ENCODE results near the gene CCDC149.

The CCDC149 gene

DNA sequence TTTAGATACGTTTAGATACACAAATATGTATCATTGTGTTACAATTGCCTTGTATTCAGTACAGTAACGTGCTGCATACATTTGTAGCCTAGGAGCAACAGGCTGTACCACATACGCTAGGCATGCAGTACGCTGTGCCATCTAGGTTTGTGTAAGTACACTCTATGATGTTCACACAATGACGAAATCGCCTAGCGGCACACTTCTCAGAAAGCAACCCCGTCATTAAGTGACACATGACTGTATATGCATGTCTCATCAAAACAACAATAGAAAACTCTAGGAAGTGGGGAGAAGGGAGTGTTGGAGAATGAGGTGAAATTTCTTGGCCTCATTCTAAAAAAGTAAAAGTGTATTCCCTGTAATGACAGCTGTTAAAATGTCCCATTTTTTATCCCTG is 32.7 kb downstream of the CCDC149 start:
- no peak overlapping the region for H3K27ac ChIP-seq (replicated peaks)
- DNase-seq (ENCODE audit: low read depth in 1 of 2, low spot score in 1 of 2): no peak
- H3K27me3 ChIP-seq (ENCODE audit: insufficient read depth, poor library complexity, severe bottlenecking): no peaks in the 10 kb centered on the region
- no peak overlapping the region for H3K4me3 ChIP-seq (replicated peaks; ENCODE audit: insufficient read depth, low read length)
- no peak for TF ChIP-seq GABPA (IDR thresholded peaks at IDR 0.05; ENCODE audit: low read depth)
- TF ChIP-seq SPI1 (IDR thresholded peaks at IDR 0.05; ENCODE audit: borderline replicate concordance, low read depth): no peak

DNA sequence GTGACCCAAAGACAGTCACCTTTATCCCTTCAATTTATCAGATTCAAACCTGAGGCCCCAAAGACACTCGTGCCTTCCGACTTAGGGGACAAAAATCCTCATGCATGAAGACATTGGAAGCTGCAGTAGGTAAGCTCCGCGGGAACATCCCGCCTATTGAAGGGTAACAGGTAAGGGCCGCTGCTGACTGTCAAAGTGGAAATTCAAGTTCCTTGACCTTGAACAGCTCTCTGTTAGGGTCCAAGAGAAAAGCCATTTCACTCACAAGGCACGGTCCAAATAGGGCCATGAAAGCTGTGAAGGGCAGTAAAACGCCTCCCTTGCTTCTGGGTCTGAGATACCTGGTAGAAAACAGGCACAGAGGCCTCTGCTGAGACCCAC is 34.2 kb downstream of the CCDC149 start:
- Histone ChIP-seq H3K4me3 (replicated peaks; ENCODE audit: insufficient read depth, low read length) (no peak overlapping the region), H3K27me3 (ENCODE audit: insufficient read depth, poor library complexity, severe bottlenecking) (no peaks in the 10 kb centered on the region), H3K27ac (replicated peaks) (no peak overlapping the region)
- DNase-seq (ENCODE audit: low read depth in 1 of 2, low spot score in 1 of 2): no peak
- TF ChIP-seq POLR2AphosphoS5 (IDR thresholded peaks at IDR 0.05; ENCODE audit: low read depth) (no peak), SPI1 (IDR thresholded peaks at IDR 0.05; ENCODE audit: borderline replicate concordance, low read depth) (no peak), GABPA (IDR thresholded peaks at IDR 0.05; ENCODE audit: low read depth) (no peak)
- TF ChIP-seq, protein P1, sequence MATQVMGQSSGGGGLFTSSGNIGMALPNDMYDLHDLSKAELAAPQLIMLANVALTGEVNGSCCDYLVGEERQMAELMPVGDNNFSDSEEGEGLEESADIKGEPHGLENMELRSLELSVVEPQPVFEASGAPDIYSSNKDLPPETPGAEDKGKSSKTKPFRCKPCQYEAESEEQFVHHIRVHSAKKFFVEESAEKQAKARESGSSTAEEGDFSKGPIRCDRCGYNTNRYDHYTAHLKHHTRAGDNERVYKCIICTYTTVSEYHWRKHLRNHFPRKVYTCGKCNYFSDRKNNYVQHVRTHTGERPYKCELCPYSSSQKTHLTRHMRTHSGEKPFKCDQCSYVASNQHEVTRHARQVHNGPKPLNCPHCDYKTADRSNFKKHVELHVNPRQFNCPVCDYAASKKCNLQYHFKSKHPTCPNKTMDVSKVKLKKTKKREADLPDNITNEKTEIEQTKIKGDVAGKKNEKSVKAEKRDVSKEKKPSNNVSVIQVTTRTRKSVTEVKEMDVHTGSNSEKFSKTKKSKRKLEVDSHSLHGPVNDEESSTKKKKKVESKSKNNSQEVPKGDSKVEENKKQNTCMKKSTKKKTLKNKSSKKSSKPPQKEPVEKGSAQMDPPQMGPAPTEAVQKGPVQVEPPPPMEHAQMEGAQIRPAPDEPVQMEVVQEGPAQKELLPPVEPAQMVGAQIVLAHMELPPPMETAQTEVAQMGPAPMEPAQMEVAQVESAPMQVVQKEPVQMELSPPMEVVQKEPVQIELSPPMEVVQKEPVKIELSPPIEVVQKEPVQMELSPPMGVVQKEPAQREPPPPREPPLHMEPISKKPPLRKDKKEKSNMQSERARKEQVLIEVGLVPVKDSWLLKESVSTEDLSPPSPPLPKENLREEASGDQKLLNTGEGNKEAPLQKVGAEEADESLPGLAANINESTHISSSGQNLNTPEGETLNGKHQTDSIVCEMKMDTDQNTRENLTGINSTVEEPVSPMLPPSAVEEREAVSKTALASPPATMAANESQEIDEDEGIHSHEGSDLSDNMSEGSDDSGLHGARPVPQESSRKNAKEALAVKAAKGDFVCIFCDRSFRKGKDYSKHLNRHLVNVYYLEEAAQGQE (IDR thresholded peaks at IDR 0.05; ENCODE audit: insufficient replicate concordance, low read depth): no peak
- TF ChIP-seq, protein P2, sequence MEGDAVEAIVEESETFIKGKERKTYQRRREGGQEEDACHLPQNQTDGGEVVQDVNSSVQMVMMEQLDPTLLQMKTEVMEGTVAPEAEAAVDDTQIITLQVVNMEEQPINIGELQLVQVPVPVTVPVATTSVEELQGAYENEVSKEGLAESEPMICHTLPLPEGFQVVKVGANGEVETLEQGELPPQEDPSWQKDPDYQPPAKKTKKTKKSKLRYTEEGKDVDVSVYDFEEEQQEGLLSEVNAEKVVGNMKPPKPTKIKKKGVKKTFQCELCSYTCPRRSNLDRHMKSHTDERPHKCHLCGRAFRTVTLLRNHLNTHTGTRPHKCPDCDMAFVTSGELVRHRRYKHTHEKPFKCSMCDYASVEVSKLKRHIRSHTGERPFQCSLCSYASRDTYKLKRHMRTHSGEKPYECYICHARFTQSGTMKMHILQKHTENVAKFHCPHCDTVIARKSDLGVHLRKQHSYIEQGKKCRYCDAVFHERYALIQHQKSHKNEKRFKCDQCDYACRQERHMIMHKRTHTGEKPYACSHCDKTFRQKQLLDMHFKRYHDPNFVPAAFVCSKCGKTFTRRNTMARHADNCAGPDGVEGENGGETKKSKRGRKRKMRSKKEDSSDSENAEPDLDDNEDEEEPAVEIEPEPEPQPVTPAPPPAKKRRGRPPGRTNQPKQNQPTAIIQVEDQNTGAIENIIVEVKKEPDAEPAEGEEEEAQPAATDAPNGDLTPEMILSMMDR (IDR thresholded peaks at IDR 0.05; ENCODE audit: insufficient read depth, low read length): no peak

DNA sequence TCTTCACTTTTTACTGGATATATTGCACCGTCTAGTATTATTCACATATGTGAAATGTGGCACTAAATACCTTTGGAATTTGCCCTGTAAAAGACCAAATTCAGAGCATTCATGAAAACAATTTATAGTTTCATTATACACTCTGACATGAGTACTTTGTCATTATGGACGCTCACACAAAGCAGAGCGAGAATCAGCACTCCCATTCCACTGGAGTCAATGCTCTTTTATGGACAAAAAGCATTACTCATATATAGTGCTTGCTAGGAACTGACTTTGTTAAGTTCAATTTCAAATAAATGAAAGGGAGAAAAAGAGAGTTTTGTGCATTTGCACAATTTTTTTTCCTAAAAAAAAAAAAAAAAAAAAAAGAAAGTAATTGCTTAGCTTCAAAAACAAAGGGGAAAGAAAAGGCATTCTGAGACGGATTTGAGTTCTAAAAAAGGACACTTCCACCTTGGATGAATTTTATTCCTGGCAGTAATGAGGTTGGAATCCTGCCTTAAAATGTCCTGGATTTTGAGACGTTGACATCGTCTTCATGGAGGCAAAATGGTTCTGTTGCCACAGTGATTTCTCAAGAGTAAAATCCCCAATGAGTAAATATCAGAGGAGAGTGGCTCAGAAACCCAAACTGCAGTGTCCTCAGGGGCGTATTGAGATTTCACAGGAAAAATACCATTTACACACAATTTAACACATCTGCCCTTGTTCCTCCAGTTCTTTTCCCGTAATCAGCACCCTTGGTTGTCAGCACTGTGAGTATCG is 34.8 kb downstream of the CCDC149 start:
- no peak overlapping the region for H3K27ac ChIP-seq (replicated peaks)
- TF ChIP-seq, protein P1 (IDR thresholded peaks at IDR 0.05; ENCODE audit: insufficient replicate concordance, low read depth): no peak
- TF ChIP-seq SPI1 (IDR thresholded peaks at IDR 0.05; ENCODE audit: borderline replicate concordance, low read depth) (no peak), POLR2AphosphoS5 (IDR thresholded peaks at IDR 0.05; ENCODE audit: low read depth) (no peak), GABPA (IDR thresholded peaks at IDR 0.05; ENCODE audit: low read depth) (no peak)
- TF ChIP-seq, protein P2 (IDR thresholded peaks at IDR 0.05; ENCODE audit: insufficient read depth, low read length): no peak
- H3K27me3 ChIP-seq (ENCODE audit: insufficient read depth, poor library complexity, severe bottlenecking): no peaks in the 10 kb centered on the region
- no peak for DNase-seq (ENCODE audit: low read depth in 1 of 2, low spot score in 1 of 2)
- no peak overlapping the region for H3K4me3 ChIP-seq (replicated peaks; ENCODE audit: insufficient read depth, low read length)

DNA sequence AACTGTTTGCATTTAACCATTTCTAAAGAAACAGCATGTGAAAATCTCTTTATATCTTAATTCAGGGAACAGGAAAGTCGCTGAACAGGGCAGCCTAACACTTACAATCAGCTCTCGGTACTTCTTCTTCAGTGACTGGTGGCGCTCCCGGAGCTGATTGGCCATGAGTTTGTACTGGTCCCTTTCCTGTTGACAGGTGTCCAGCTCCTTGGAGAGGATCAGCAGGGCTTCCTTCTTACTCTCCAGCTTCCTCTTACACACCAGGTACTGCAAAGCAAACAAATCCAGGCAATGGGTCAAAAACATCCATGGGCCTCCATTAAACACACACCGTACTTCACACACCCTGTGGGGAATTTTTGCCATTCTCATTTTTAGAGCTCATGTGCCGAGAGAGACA is 36.4 kb downstream of the CCDC149 start:
- no peak for DNase-seq (ENCODE audit: low read depth in 1 of 2, low spot score in 1 of 2)
- Histone ChIP-seq H3K27me3 (ENCODE audit: insufficient read depth, poor library complexity, severe bottlenecking) (no peaks in the 10 kb centered on the region), H3K4me3 (replicated peaks; ENCODE audit: insufficient read depth, low read length) (no peak overlapping the region), H3K27ac (replicated peaks) (no peak overlapping the region)
- TF ChIP-seq SPI1 (IDR thresholded peaks at IDR 0.05; ENCODE audit: borderline replicate concordance, low read depth): no peak
- no peak for TF ChIP-seq GABPA (IDR thresholded peaks at IDR 0.05; ENCODE audit: low read depth)
- TF ChIP-seq, protein P1 (IDR thresholded peaks at IDR 0.05; ENCODE audit: insufficient replicate concordance, low read depth): no peak
- TF ChIP-seq, protein P2 (IDR thresholded peaks at IDR 0.05; ENCODE audit: insufficient read depth, low read length): no peak
- TF ChIP-seq POLR2AphosphoS5 (IDR thresholded peaks at IDR 0.05; ENCODE audit: low read depth): no peak
